Measurements from ENCODE around the gene LHX8.

DNA sequence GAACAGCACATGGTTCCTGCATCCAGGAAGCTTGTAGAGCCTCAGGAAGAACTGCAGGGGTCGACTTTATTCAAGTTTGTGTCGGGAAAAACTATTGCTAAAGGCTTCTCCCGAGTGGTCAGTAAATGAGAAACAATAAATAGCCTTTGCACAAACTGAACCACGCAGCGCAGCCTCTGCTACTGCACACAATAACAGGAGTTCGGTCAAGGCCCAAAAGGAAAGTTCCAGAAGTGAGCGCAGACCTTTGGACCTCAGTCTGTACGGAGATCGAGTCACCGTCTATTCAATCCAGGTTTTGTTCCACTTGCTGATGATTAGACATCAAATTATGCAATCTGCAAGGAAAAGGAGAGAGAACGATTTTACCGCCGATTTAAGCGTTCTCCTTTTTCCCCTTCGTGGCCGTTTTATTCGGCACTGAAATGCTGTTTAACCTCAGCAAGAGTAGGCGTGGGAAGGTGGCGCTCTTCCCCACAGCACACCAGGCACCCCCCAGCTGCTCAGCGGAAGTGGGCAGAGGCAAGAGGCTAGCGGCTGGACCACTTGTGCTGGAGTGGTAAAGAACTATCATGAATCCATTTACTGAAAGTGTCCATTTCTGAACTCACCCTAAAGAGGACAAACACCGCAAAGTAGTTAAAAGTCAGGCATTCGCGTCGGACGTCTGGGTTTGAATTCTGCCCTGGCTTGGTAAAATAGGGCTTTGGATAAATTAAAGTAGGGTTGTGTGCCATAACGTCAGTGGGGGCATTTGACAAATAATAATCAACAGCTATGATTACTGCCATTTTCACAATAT is 6.1 kb upstream of the LHX8 start:
- TF ChIP-seq EP300 (IDR thresholded peaks at IDR 0.05; ENCODE audit: borderline replicate concordance in 1 of 2, low read depth in 1 of 2, low read length in 1 of 2) (no peak), POLR2AphosphoS5 (IDR thresholded peaks at IDR 0.05; ENCODE audit: low read depth, low read length) (no peak), TCF12 (IDR thresholded peaks at IDR 0.05) (no peak), TAF1 (IDR thresholded peaks at IDR 0.05; ENCODE audit: borderline replicate concordance, low read depth, low read length) (no peak), GATA2 (CRISPR knock-in tag; IDR thresholded peaks at IDR 0.05) (no peak), FOSL2 (IDR thresholded peaks at IDR 0.05; ENCODE audit: borderline replicate concordance, low read depth) (no peak), FOXM1 (IDR thresholded peaks at IDR 0.05; ENCODE audit: low read depth) (no peak), RFX5 (IDR thresholded peaks at IDR 0.05; ENCODE audit: low read length) (no peak), TEAD4 (IDR thresholded peaks at IDR 0.05; ENCODE audit: borderline replicate concordance, insufficient read depth) (no peak), GABPA (IDR thresholded peaks at IDR 0.05; ENCODE audit: low read depth) (no peak), ELF1 (IDR thresholded peaks at IDR 0.05) (no peak)
- TF ChIP-seq, protein P1, sequence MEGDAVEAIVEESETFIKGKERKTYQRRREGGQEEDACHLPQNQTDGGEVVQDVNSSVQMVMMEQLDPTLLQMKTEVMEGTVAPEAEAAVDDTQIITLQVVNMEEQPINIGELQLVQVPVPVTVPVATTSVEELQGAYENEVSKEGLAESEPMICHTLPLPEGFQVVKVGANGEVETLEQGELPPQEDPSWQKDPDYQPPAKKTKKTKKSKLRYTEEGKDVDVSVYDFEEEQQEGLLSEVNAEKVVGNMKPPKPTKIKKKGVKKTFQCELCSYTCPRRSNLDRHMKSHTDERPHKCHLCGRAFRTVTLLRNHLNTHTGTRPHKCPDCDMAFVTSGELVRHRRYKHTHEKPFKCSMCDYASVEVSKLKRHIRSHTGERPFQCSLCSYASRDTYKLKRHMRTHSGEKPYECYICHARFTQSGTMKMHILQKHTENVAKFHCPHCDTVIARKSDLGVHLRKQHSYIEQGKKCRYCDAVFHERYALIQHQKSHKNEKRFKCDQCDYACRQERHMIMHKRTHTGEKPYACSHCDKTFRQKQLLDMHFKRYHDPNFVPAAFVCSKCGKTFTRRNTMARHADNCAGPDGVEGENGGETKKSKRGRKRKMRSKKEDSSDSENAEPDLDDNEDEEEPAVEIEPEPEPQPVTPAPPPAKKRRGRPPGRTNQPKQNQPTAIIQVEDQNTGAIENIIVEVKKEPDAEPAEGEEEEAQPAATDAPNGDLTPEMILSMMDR (IDR thresholded peaks at IDR 0.05) = no peak
- TF ChIP-seq, protein P2, sequence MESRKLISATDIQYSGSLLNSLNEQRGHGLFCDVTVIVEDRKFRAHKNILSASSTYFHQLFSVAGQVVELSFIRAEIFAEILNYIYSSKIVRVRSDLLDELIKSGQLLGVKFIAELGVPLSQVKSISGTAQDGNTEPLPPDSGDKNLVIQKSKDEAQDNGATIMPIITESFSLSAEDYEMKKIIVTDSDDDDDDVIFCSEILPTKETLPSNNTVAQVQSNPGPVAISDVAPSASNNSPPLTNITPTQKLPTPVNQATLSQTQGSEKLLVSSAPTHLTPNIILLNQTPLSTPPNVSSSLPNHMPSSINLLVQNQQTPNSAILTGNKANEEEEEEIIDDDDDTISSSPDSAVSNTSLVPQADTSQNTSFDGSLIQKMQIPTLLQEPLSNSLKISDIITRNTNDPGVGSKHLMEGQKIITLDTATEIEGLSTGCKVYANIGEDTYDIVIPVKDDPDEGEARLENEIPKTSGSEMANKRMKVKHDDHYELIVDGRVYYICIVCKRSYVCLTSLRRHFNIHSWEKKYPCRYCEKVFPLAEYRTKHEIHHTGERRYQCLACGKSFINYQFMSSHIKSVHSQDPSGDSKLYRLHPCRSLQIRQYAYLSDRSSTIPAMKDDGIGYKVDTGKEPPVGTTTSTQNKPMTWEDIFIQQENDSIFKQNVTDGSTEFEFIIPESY (IDR thresholded peaks at IDR 0.05; ENCODE audit: borderline replicate concordance, low read depth) = no peak
